BLaER1 (cell line): ENCODE data around the gene RHO.
"Not testable (repeated sequence)": the region's sequence is repeated elsewhere in the genome, so short reads cannot be mapped to it uniquely, and the experiment has no call there.

Experiments
- H3K27ac ChIP-seq: shearing (Covaris generic); formaldehyde crosslinking; 2 replicates; pipeline ENCODE4 v1.8.1; 2022
- H3K27me3 ChIP-seq: shearing (Covaris generic); formaldehyde crosslinking; 2 replicates; pipeline ENCODE4 v1.8.1; 2022
- H3K36me3 ChIP-seq: shearing (Covaris generic); formaldehyde crosslinking; 2 replicates; pipeline ENCODE4 v1.8.1; 2022
- H3K4me1 ChIP-seq: shearing (Covaris generic); formaldehyde crosslinking; 2 replicates; pipeline ENCODE4 v1.8.1; 2022
- H3K4me2 ChIP-seq: shearing (Covaris generic); formaldehyde crosslinking; 2 replicates; pipeline ENCODE4 v1.8.1; 2022
- H3K4me3 ChIP-seq: shearing (Covaris generic); formaldehyde crosslinking; 2 replicates; pipeline ENCODE4 v1.8.1; 2022
- H3K9ac ChIP-seq: shearing (Covaris generic); formaldehyde crosslinking; 2 replicates; pipeline ENCODE4 v1.8.1; 2022
- H3K9me3 ChIP-seq: shearing (Covaris generic); formaldehyde crosslinking; 2 replicates; pipeline ENCODE4 v1.8.1; 2022
- H4K20me1 ChIP-seq: shearing (Covaris generic); formaldehyde crosslinking; 2 replicates; pipeline ENCODE4 v1.8.1; 2022
- Cebpa-rat ChIP-seq: shearing (Covaris generic); IDR thresholded peaks from 2 replicates; pipeline ENCODE4 v1.8.1; 2022

Gene RHO

DNA sequence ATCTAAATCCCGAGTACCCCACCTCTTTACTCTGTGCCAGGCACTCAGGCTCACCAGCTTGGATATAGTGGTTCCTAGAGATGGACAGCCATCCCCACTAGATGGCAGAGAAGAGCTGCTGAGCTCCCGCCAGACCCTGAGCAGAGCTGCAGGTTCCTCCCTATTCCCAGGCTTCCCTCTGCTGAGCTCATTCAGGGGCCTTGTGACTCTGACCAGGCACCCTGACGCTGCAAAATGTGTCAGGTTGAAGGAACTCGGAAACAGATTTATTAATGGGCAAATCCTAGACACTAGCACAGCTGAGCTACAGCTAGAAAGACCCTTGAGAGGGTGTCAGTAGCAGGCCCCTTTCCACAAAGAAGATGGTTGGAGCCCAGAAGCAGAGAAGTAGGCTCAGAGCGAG is 38.2 kb upstream of the RHO start:
- Histone ChIP-seq H3K4me3 (no peak overlapping the region), H4K20me1 (no peaks in the 10 kb centered on the region), H3K4me2 (peak overlapping the region; percentile 24; the same call in 1 of the 2 replicates), H3K36me3 (peaks cover 69% of the 10 kb centered on the region), H3K9me3 (no peaks in the 10 kb centered on the region), H3K9ac (0 out of 2 replicates have a peak overlapping the region, but pooled peaks have one; percentile 43), H3K27me3 (no peaks in the 10 kb centered on the region), H3K4me1 (peaks cover 7% of the 10 kb centered on the region), H3K27ac (0 out of 2 replicates have a peak overlapping the region, but pooled peaks have one; percentile 13)
- no peak for TF ChIP-seq Cebpa-rat

GRCh38 chr3:129491077-129491476 is 37.4 kb upstream of the RHO start:
- not testable (repeated sequence) for H3K9me3 ChIP-seq, H3K27me3 ChIP-seq, H3K4me1 ChIP-seq, H3K4me3 ChIP-seq, H4K20me1 ChIP-seq, H3K4me2 ChIP-seq
- 0 out of 2 replicates have a peak overlapping the region, but pooled peaks have one; percentile 43 for H3K9ac ChIP-seq
- peak overlapping the region; percentile 13; the same call in 1 of the 2 replicates for H3K27ac ChIP-seq
- H3K36me3 ChIP-seq = peaks cover 67% of the 10 kb centered on the region

DNA sequence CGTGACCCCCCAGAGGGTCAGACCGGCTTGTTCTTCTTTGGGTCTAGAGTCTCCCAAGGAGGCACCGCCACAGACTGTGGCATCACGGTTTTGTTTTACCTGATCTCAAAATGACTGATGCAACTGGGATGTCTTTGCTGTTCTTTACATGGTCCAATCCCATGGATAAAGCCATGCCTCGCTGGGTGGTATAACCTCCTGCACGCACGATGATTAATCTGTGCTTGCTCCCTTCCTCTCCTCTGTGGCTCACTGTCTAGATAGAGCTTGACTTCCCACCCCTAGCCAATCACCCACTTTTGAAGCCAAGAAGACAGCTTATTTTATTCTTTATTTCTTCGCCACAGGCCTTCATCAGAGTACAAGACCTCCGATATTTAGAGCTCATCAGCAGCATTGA is 36.6 kb upstream of the RHO start:
- H3K36me3 ChIP-seq = peaks cover 67% of the 10 kb centered on the region
- peaks cover 7% of the 10 kb centered on the region for H3K4me1 ChIP-seq
- H3K9ac ChIP-seq = peak overlapping the region; percentile 32; the same call in 1 of the 2 replicates
- no peak overlapping the region for H3K4me2 ChIP-seq
- H3K4me3 ChIP-seq = no peak overlapping the region
- H3K27me3 ChIP-seq = no peaks in the 10 kb centered on the region
- TF ChIP-seq Cebpa-rat = no peak
- 0 out of 2 replicates have a peak overlapping the region, but pooled peaks have one; percentile 10 for H3K27ac ChIP-seq
- H3K9me3 ChIP-seq = no peaks in the 10 kb centered on the region
- H4K20me1 ChIP-seq = no peaks in the 10 kb centered on the region

DNA sequence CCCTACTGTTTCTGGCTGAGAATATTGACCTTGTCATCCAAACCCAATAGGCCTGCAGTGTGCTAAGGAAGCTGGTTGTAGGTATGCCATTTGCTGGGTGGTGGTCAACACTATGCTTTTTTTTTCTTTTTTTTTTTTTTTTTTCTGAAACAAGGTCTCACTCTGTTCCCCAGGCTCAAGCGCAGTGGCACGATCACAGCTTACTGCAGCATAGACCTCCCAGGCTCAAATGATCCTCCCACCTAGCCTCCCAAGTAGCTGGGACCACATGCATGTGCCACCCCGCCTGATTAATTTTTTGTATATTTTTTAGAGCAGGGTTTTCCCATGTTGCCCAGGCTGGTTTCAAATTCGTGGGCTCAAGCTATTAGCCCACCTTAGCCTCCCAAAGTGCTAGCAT is 35.7 kb upstream of the RHO start:
- H4K20me1 ChIP-seq = no peaks in the 10 kb centered on the region

DNA sequence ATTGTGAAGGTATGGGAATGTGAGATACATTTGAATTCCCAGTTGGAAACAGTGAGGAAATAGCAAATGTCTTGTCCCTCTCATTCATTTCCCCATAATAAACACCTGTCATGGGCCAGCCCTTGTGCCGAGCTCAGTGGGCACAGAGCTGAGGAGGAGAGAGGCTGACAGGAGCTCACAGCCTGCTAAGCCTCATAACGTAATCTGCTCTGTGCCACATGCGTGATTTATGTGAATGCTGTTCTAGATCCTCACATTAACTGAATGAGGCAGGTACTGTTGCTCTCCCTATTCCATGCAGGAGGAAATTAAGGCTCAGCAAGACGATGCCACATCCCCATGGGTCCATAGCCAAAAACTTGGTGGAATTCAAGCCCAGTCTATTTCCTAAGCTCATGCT is 35.2 kb upstream of the RHO start:
- Histone ChIP-seq H3K27ac (no peak overlapping the region), H3K4me2 (no peak overlapping the region), H3K27me3 (no peaks in the 10 kb centered on the region), H3K9ac (no peak overlapping the region), H4K20me1 (no peaks in the 10 kb centered on the region), H3K4me1 (peaks cover 7% of the 10 kb centered on the region), H3K9me3 (no peaks in the 10 kb centered on the region), H3K36me3 (peaks cover 61% of the 10 kb centered on the region), H3K4me3 (no peak overlapping the region)
- no peak for TF ChIP-seq Cebpa-rat

More for the DNA sequence above, 35.7 kb upstream of the RHO start:
- no peak overlapping the region for H3K4me2 ChIP-seq
- H3K27me3 ChIP-seq = no peaks in the 10 kb centered on the region
- no peak overlapping the region for H3K9ac ChIP-seq
- peaks cover 63% of the 10 kb centered on the region for H3K36me3 ChIP-seq
- H3K4me1 ChIP-seq = peaks cover 7% of the 10 kb centered on the region
- no peak overlapping the region for H3K27ac ChIP-seq
- no peaks in the 10 kb centered on the region for H3K9me3 ChIP-seq
- TF ChIP-seq Cebpa-rat = no peak
- no peak overlapping the region for H3K4me3 ChIP-seq

DNA sequence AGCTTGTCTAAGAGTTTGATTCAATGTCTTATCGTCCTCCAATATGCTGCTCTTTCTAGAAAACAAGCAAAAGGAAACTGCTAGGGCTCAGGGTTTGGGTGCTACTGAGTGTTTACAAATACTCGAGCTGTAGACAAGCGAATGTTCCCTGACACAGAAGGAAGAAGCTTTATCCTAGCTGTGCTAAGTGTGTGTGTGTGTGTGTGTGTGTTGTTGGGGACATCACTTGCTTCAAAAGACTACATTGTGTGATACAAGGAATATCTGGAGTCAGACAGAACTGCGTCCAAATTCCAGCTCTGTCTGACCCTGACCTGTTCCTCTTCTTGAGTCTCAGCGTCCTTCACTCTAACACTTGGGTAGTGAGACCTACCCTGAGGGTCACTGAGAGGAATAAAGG is 33.9 kb upstream of the RHO start:
- not testable (repeated sequence) for H3K4me1 ChIP-seq, H3K4me2 ChIP-seq, H3K9me3 ChIP-seq, H3K9ac ChIP-seq, H4K20me1 ChIP-seq, H3K27me3 ChIP-seq, H3K27ac ChIP-seq, H3K4me3 ChIP-seq
- peaks cover 57% of the 10 kb centered on the region for H3K36me3 ChIP-seq

- H4K20me1 ChIP-seq, H3K9me3 ChIP-seq, H3K4me2 ChIP-seq, H3K27me3 ChIP-seq, H3K4me3 ChIP-seq, H3K4me1 ChIP-seq, H3K9ac ChIP-seq, H3K27ac ChIP-seq: not testable (repeated sequence)
- peaks cover 62% of the 10 kb centered on the region for H3K36me3 ChIP-seq
These were observed 33.3 kb upstream of the RHO start for GRCh38 chr3:129495006-129495639.

DNA sequence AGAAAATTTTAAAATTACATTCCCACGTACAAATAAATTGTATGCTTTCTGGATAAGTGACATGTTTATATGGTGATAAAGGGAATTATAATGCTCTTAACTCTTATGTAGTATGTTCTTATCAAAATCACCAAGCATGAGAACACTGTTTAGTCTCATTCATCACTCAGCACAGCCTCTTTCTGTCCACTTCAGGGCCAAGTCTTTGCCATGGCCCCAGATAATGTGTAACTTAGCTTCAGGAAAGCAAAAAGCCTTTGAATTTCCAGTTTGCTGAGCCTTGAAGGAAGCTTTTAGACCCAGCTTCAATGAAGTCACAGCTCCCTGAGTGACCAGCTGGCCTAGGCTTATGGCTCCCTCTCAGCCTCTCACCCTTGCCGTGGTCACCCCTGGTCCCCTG is 30.6 kb upstream of the RHO start:
- H3K27ac ChIP-seq, H3K9me3 ChIP-seq, H3K4me3 ChIP-seq, H3K9ac ChIP-seq, H3K27me3 ChIP-seq, H4K20me1 ChIP-seq, H3K4me2 ChIP-seq, H3K4me1 ChIP-seq: not testable (repeated sequence)
- H3K36me3 ChIP-seq = peaks cover 62% of the 10 kb centered on the region

DNA sequence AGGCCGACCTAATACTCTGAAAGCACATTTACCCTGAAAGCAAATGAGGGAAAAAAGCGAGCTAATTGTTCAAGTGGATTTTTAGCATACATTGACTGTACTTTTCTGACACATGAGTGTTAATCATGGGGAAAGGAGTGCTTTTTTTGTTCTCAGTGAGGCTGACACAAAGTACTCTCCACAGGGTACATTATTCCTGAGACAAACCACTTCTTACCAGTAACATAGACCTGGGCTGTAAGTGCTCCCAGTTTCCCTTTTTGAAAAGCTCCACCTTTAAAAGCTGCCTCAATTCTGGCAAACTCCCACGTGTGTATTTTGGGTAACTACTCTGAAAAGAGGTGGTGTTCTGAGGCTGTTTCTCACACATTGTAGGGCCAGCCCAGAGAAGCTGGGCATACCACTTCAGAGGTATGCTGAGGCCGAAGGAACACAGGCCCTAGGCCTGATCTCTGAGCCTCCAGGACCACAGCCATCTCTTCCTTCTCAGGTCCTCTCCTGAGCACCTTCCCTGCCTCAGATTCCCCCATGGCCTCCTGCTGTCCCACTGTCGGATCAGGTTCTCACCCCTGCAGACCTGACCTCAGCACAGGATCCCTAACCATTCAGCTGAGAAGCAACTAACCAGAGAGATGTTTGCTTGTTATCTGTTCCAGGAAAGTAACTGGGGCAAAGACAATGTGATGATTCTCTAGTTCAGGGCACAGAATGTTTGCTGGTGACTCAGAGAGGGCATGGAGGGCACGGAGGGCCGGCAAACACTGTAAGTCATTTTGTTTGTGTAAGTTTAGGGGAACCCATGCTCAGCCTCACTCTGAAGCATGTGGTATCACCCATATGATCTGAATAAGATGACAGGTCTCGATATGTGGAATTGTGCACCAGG is 29.6 kb upstream of the RHO start:
- not testable (repeated sequence) for H3K4me2 ChIP-seq, H4K20me1 ChIP-seq, H3K27ac ChIP-seq, H3K9ac ChIP-seq, H3K4me3 ChIP-seq, H3K27me3 ChIP-seq, H3K4me1 ChIP-seq, H3K9me3 ChIP-seq
- H3K36me3 ChIP-seq = peaks cover 55% of the 10 kb centered on the region

- H3K36me3 ChIP-seq = peaks cover 56% of the 10 kb centered on the region
- not testable (repeated sequence) for H3K27me3 ChIP-seq, H3K4me2 ChIP-seq, H3K4me3 ChIP-seq, H3K9me3 ChIP-seq, H4K20me1 ChIP-seq, H3K4me1 ChIP-seq, H3K27ac ChIP-seq, H3K9ac ChIP-seq
These were observed 28.7 kb upstream of the RHO start for GRCh38 chr3:129499604-129500333.
